HCT116 (cell line): Measurements from ENCODE around the gene ARL6IP6. TPM values are rescaled to one million over a fixed set of nuclear protein-coding genes. Genes with fewer than 3 reads are reported as not detected.
"Not testable (repeated sequence)": the region's sequence is repeated elsewhere in the genome, so short reads cannot be mapped to it uniquely, and the experiment has no call there.

Source experiments
- ATAC-seq: fragments of 200-7000 bp; cut with Tn5 transposase; 2 replicates; pipeline ENCODE4 v1.9.1; 2020; ENCODE audit warnings: mild to moderate bottlenecking, moderate library complexity
- BruUV-seq: library from RNA; stranded (reverse); fragments of 400-500 nt; replicated peaks from 2 replicates; lab custom pipeline; 2021; lab: Mats Ljungman, UMichigan
- CTCF ChIA-PET: fragments of 300-600 bp; sonication (Branson Sonifier 250); formaldehyde crosslinking; loops from one replicate; lab custom pipeline; 2021; ENCODE audit warnings: antibody characterized with exemption; lab: Charles Lee
- POLR2A ChIA-PET: fragments of 300-600, 350-600 bp; sonication (Branson Sonifier 250); formaldehyde crosslinking; loops from one replicate; lab custom pipeline; 2021; ENCODE audit warnings: antibody characterized with exemption; lab: Charles Lee
- RAD21 ChIA-PET, 2 experiments: fragments of 300-600 bp; sonication (Branson Sonifier 250); formaldehyde crosslinking; loops; one replicate each; lab custom pipeline; 2023; ENCODE audit warnings: low total read pairs in 2 of 2; ENCODE audit not compliant: uncharacterized antibody in 2 of 2, unreplicated experiment in 2 of 2, low non-redundant PET in 1 of 2; lab: Charles Lee
- DNase-seq: peaks from one replicate; pipeline ENCODE4 v3.0.0-alpha.2; 2010; ENCODE audit warnings: low read depth, low spot score
- H2AFZ ChIP-seq: fragments of 200-600 bp; shearing (Covaris generic), sonication (generic); 2 replicates; pipeline ENCODE4 v1.6.1; 2017; ENCODE audit warnings: low read depth, mixed run types, mixed read lengths, antibody characterized with exemption, low read length; ENCODE audit not compliant: poor library complexity, severe bottlenecking
- H3K27ac ChIP-seq: 2 replicates; pipeline ENCODE4 v1.5.1; 2012; ENCODE audit warnings: low read depth, low read length
- H3K27me3 ChIP-seq: fragments of 200-600 bp; sonication (generic); 2 replicates; pipeline ENCODE4 v1.6.1; 2016; ENCODE audit warnings: mixed run types, low read length, mixed read lengths; ENCODE audit not compliant: insufficient read depth
- H3K36me3 ChIP-seq, 2 experiments: fragments of 200-500 bp in 1 of 2; fragments of 200-600 bp in 1 of 2; sonication (Bioruptor generic) in 1 of 2; sonication (generic) in 1 of 2; 2 replicates each; pipeline versions ENCODE4 v1.5.1 to v1.6.1; 2014 to 2016; ENCODE audit warnings: low read length in 2 of 2, inconsistent platforms in 1 of 2, mixed read lengths in 1 of 2, mixed run types in 1 of 2; ENCODE audit not compliant: insufficient read depth in 2 of 2, control insufficient read depth in 1 of 2
- H3K4me1 ChIP-seq, 2 experiments: fragments of 200-600 bp in 1 of 2; sonication (generic) in 1 of 2; 2 replicates each; pipeline versions ENCODE4 v1.5.1 to v1.6.1; 2012 to 2017; ENCODE audit warnings: low read length in 2 of 2, inconsistent platforms in 1 of 2, mild to moderate bottlenecking in 1 of 2, mixed read lengths in 1 of 2, mixed run types in 1 of 2, moderate library complexity in 1 of 2; ENCODE audit not compliant: insufficient read depth in 2 of 2, control insufficient read depth in 1 of 2
- H3K4me2 ChIP-seq: fragments of 200-600 bp; sonication (generic); 2 replicates; pipeline ENCODE4 v1.6.1; 2017; ENCODE audit warnings: mixed run types, low read length, mixed read lengths
- H3K4me3 ChIP-seq, 2 experiments: fragments of 200-600 bp in 1 of 2; sonication (generic) in 1 of 2; replicated peaks in 1 of 2; 2 replicates each; pipeline ENCODE4 v1.5.1; 2011 to 2016; ENCODE audit warnings: low read length in 2 of 2, control low read depth in 1 of 2, low read depth in 1 of 2, mild to moderate bottlenecking in 1 of 2, mixed read lengths in 1 of 2, mixed run types in 1 of 2
- H3K79me2 ChIP-seq: fragments of 200-600 bp; sonication (generic); 2 replicates; pipeline ENCODE4 v1.6.1; 2017; ENCODE audit warnings: mild to moderate bottlenecking, mixed run types, low read length, moderate library complexity, mixed read lengths; ENCODE audit not compliant: insufficient read depth
- H3K9ac ChIP-seq: fragments of 200-600 bp; sonication (generic); 2 replicates; pipeline ENCODE4 v1.6.1; 2016; ENCODE audit warnings: low read length, mixed read lengths
- H3K9me2 ChIP-seq: fragments of 200-600 bp; sonication (generic), shearing (Covaris generic); 2 replicates; pipeline ENCODE4 v1.6.1; 2017; ENCODE audit warnings: mixed run types, mild to moderate bottlenecking, moderate library complexity; ENCODE audit not compliant: insufficient read depth
- H3K9me3 ChIP-seq, 2 experiments: fragments of 200-500 bp in 1 of 2; fragments of 200-600 bp in 1 of 2; sonication (Bioruptor generic) in 1 of 2; sonication (generic) in 1 of 2; 2 replicates each; pipeline ENCODE4 v1.6.1; 2014 to 2017; ENCODE audit warnings: low read length in 2 of 2, mixed read lengths in 2 of 2, inconsistent platforms in 1 of 2, low read depth in 1 of 2, mild to moderate bottlenecking in 1 of 2, mixed run types in 1 of 2, moderate library complexity in 1 of 2; ENCODE audit not compliant: control insufficient read depth in 1 of 2, insufficient read depth in 1 of 2
- H4K20me1 ChIP-seq: fragments of 200-600 bp; sonication (generic), shearing (Covaris generic); 2 replicates; pipeline ENCODE4 v1.6.1; 2017; ENCODE audit warnings: mixed run types, mild to moderate bottlenecking, moderate library complexity; ENCODE audit not compliant: insufficient read depth
- RAD21 ChIP-seq: IDR thresholded peaks from 2 replicates; pipeline ENCODE4 v1.6.1; 2012; ENCODE audit warnings: low read depth, mild to moderate bottlenecking
- SIN3A ChIP-seq: IDR thresholded peaks from 2 replicates; pipeline ENCODE4 v1.6.1; 2012; ENCODE audit warnings: low read depth
- intact Hi-C: fragments of 100-400 bp; cut with micrococcal nuclease; formaldehyde crosslinking; loops from 2 replicates; pipeline ENCODE4 v1.10.0; 2022
- total RNA-seq: library from RNA; stranded (reverse); gene quantifications from one replicate; pipeline ENCODE4 v1.2.1, GENCODE V29; 2021; ENCODE audit not compliant: unreplicated experiment
- TF ChIP-seq, protein P1 (sequence below), 3 experiments: fragments of 200-600 bp in 1 of 3; sonication (generic) in 1 of 3; IDR thresholded peaks in 2 of 3; conservative IDR thresholded peaks in 1 of 3; 2 replicates each; pipeline ENCODE4 v1.5.1; 2012 to 2017; ENCODE audit warnings: low read depth in 2 of 3, low read length in 2 of 3, antibody characterized with exemption in 1 of 3, borderline replicate concordance in 1 of 3, control low read depth in 1 of 3, mild to moderate bottlenecking in 1 of 3, mixed read lengths in 1 of 3, mixed run types in 1 of 3, moderate library complexity in 1 of 3; ENCODE audit not compliant: insufficient read depth in 1 of 3

Gene ARL6IP6
- total RNA-seq, 1 experiment from 2014 or later: 37.8 TPM

DNA sequence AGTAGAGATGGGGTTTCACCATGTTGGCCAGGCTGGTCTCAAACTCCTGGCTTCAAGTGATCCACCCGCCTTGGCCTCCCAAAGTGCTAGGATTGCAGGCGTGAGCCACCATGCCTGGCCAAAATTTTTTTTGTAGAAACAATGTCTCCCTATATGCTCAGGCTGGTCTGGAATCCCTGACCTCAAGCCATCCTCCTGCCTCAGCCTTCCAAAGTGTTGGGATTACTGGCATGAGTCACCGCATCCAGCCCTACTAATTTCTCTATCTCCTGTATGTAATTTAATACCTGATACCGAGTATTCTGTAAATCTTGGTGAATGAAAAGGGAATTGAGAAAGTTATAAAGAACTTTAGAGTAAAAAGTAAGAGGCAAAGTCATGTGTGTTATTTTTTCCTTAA, 29.3 kb downstream of the ARL6IP6 start:
- H3K27me3 ChIP-seq, DNase-seq, H3K4me3 ChIP-seq, H3K4me2 ChIP-seq, H3K9me3 ChIP-seq, H3K9ac ChIP-seq, intact Hi-C loops, BruUV-seq, POLR2A ChIA-PET, H2AFZ ChIP-seq, RAD21 ChIA-PET, H3K4me1 ChIP-seq, H3K79me2 ChIP-seq, CTCF ChIA-PET, H3K9me2 ChIP-seq, H3K27ac ChIP-seq, H3K36me3 ChIP-seq, H4K20me1 ChIP-seq: not testable (repeated sequence)
- ATAC-seq: 0 out of 2 replicates have a peak, but pooled peaks have one; percentile 44

DNA sequence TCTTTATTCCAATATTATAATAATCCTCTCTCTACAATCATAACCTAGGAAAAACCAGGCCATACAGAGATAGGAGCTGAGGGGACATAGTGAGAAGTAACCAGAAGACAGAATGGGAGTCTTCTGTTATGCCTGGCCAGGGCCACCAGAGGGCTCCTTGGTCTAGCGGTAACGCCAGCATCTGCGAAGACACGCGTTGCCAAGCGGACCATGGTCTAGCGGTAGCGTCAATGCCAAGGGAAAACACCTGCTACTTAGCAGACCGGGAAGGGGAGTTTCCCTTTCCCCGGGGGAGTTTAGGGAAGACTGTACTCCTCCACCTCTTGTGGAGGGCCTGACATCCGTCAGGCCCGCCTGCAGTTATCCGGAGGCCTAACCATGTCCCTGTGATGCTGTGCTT, 36.6 kb downstream of the ARL6IP6 start:
- no peak overlapping the region for H3K27ac ChIP-seq
- no peaks in the 10 kb centered on the region for H3K4me1 ChIP-seq
- H3K27me3 ChIP-seq: no peaks in the 10 kb centered on the region
- ChIA-PET RAD21 (no interaction called here), CTCF (no interaction called here), POLR2A (no interaction called here)
- ATAC-seq (peak; percentile 52; the same call in 1 of the 2 replicates), DNase-seq (no peak)
- no peaks in the 10 kb centered on the region for H3K9me3 ChIP-seq
- H3K9me2 ChIP-seq: no peaks in the 10 kb centered on the region
- no peak overlapping the region for H3K4me2 ChIP-seq
- peak; percentile 35 for TF ChIP-seq RAD21
- no peak for TF ChIP-seq SIN3A
- TF ChIP-seq, protein P1, sequence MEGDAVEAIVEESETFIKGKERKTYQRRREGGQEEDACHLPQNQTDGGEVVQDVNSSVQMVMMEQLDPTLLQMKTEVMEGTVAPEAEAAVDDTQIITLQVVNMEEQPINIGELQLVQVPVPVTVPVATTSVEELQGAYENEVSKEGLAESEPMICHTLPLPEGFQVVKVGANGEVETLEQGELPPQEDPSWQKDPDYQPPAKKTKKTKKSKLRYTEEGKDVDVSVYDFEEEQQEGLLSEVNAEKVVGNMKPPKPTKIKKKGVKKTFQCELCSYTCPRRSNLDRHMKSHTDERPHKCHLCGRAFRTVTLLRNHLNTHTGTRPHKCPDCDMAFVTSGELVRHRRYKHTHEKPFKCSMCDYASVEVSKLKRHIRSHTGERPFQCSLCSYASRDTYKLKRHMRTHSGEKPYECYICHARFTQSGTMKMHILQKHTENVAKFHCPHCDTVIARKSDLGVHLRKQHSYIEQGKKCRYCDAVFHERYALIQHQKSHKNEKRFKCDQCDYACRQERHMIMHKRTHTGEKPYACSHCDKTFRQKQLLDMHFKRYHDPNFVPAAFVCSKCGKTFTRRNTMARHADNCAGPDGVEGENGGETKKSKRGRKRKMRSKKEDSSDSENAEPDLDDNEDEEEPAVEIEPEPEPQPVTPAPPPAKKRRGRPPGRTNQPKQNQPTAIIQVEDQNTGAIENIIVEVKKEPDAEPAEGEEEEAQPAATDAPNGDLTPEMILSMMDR (IDR thresholded peaks at IDR 0.05 in 2 of 3, conservative IDR thresholded peaks at IDR 0.05 in 1 of 3; ENCODE audit: borderline replicate concordance in 1 of 3, insufficient read depth in 1 of 3, low read depth in 2 of 3, low read length in 2 of 3): peak; percentile 13 to 57 (median 56); a peak in 4 of 6 replicates
- H3K9ac ChIP-seq: no peak overlapping the region
- BruUV-seq: no TSS peak
- H4K20me1 ChIP-seq: no peaks in the 10 kb centered on the region
- peaks cover 4% of the 10 kb centered on the region in 2 experiments; a peak in 2 of 4 replicates for H3K36me3 ChIP-seq
- H3K4me3 ChIP-seq: no peak overlapping the region
- H3K79me2 ChIP-seq: no peaks in the 10 kb centered on the region
- intact Hi-C loops: loop anchor here (10.0 kb wide), 1 partner anchor 1620 kb away; no protein-coding TSS in a partner anchor
- no peak overlapping the region for H2AFZ ChIP-seq
